Right lobe of liver (tissue), 4 donors: ENCODE results near the gene SLC15A5.

Source experiments
- CTCF ChIP-seq, 4 donors: fragments of 200-600 bp in 3 of 4; fragments of 450-650 bp in 1 of 4; IDR thresholded peaks; one replicate each; pipeline versions ENCODE4 v1.5.1 to v1.8.0; 2016 to 2022; ENCODE audit warnings: antibody characterized with exemption in 4 of 4, mild to moderate bottlenecking in 2 of 4
- POLR2A ChIP-seq: fragments of 450-650 bp; IDR thresholded peaks from one replicate; pipeline ENCODE4 v1.6.1; 2017; ENCODE audit warnings: antibody characterized with exemption, mild to moderate bottlenecking
- donor health status: DM: no; HTN: no; CAD: no.
- donor health status: DM: no; HTN: no; CAD: no.
- donor health status: DM: no; HTN: yes; CAD: no.

- TF ChIP-seq CTCF (IDR thresholded peaks at IDR 0.05): no peak
- no peak for TF ChIP-seq POLR2A
Observed at GRCh38 chr12:16187660-16188059, 89.8 kb downstream of the SLC15A5 start.
